ENCODE results near the gene ATRX. TPM values are rescaled to one million over a fixed set of nuclear protein-coding genes. Genes with fewer than 3 reads are reported as not detected.

Gene ATRX
- polyA plus RNA-seq, 1 of the 3 experiments (the other 2 are of a cell fraction), result 27.6 TPM

- no peak overlapping the region for H3K4me3 ChIP-seq (ENCODE audit: low read depth in 2 of 2, low read length in 1 of 2)
- H3K79me2 ChIP-seq (ENCODE audit: insufficient read depth), result peaks cover 43% of the 10 kb centered on the region
- peaks cover 65 to 71% of the 10 kb centered on the region in 2 experiments for H3K36me3 ChIP-seq (replicated peaks in 1 of 2; ENCODE audit: control insufficient read depth in 1 of 2, insufficient read depth in 2 of 2, low read length in 1 of 2)
- no peak overlapping the region for H3K9ac ChIP-seq
- H3F3A ChIP-seq (replicated peaks; ENCODE audit: insufficient read depth), result peaks cover 10% of the 10 kb centered on the region
- 68% methylated on average over 1 of the region's 1 CpG for WGBS (ENCODE audit: low lambda C conversion rate)
- DNase-seq, result no peak
- TF ChIP-seq REST (IDR thresholded peaks at IDR 0.05; ENCODE audit: low read depth, low read length), result no peak
- no peak for TF ChIP-seq YY1 (IDR thresholded peaks at IDR 0.05; ENCODE audit: low read depth)
- no peak for TF ChIP-seq FOXJ3 (CRISPR knock-in tag; IDR thresholded peaks at IDR 0.05)
- TF ChIP-seq NRF1 (IDR thresholded peaks at IDR 0.05; ENCODE audit: low read depth, low read length), result no peak
- no peak for TF ChIP-seq GABPA (IDR thresholded peaks at IDR 0.05; ENCODE audit: low read depth)
- no peak for TF ChIP-seq JUND (IDR thresholded peaks at IDR 0.05)
- TF ChIP-seq EZH2phosphoT487 (IDR thresholded peaks at IDR 0.05; ENCODE audit: borderline replicate concordance, low read depth), result no peak
- no peak for TF ChIP-seq IRF3 (IDR thresholded peaks at IDR 0.05; ENCODE audit: low read depth, low read length)
- no peak for TF ChIP-seq POLR2AphosphoS5 (IDR thresholded peaks at IDR 0.05; ENCODE audit: low read depth, low read length)
- TF ChIP-seq ELF1 (IDR thresholded peaks at IDR 0.05), result no peak
- no peak for TF ChIP-seq USF2 (IDR thresholded peaks at IDR 0.05; ENCODE audit: borderline replicate concordance, low read depth, low read length)
- TF ChIP-seq RXRA (IDR thresholded peaks at IDR 0.05; ENCODE audit: borderline replicate concordance, low read depth), result no peak
- TF ChIP-seq CTCF (IDR thresholded peaks at IDR 0.05), result no peak
- TF ChIP-seq SIN3A (IDR thresholded peaks at IDR 0.05; ENCODE audit: borderline replicate concordance, low read depth, low read length), result no peak
- TF ChIP-seq ZBTB33 (IDR thresholded peaks at IDR 0.05; ENCODE audit: borderline replicate concordance, low read depth), result no peak
- no peak for TF ChIP-seq PBX3 (IDR thresholded peaks at IDR 0.05)
- TF ChIP-seq RFX5 (IDR thresholded peaks at IDR 0.05; ENCODE audit: low read length), result no peak
- no peak for TF ChIP-seq SMC3 (IDR thresholded peaks at IDR 0.05; ENCODE audit: low read depth, low read length)
- TF ChIP-seq MAX (IDR thresholded peaks at IDR 0.05; ENCODE audit: low read depth), result no peak
- 0 out of 2 replicates have a peak, but pooled peaks cover 5% of the 10 kb centered on the region for H4K20me1 ChIP-seq (ENCODE audit: insufficient read depth)
- CTCF ChIA-PET, result interaction anchor here (1.1 kb wide), 1 partner anchor 49 kb away, joined by 3 read pairs; no protein-coding TSS in a partner anchor
- H3K27me3 ChIP-seq (ENCODE audit: insufficient read depth), result no peaks in the 10 kb centered on the region
- H3K27ac ChIP-seq (ENCODE audit: low read depth in 2 of 2, low read length in 1 of 2), result no peak overlapping the region
- H3K9me2 ChIP-seq, result no peaks in the 10 kb centered on the region
- POLR2A ChIA-PET, result no interaction called here
- H3K4me2 ChIP-seq, result no peak overlapping the region
- H3K9me3 ChIP-seq, result no peaks in the 10 kb centered on the region
- no peak overlapping the region for H2AFZ ChIP-seq (ENCODE audit: low read depth)
- H3K4me1 ChIP-seq (ENCODE audit: control insufficient read depth in 1 of 2, insufficient read depth in 2 of 2, low read depth in 1 of 2, low read length in 1 of 2), result no peaks in the 10 kb centered on the region
Observed at GRCh38 chrX:77689376-77689775, 96.6 kb downstream of the ATRX start.

All from SK-N-SH (cell line).